IMR-90 (cell line): ENCODE data around the gene HES1. TPM values are rescaled to one million over a fixed set of nuclear protein-coding genes. Genes with fewer than 3 reads are reported as not detected.

Experiments
- ATAC-seq: fragments of 200-7000 bp; cut with Tn5 transposase; 2 replicates; pipeline ENCODE4 v1.9.1; 2020; ENCODE audit warnings: low read depth, mild to moderate bottlenecking, moderate library complexity
- BruUV-seq: library from RNA; stranded (reverse); fragments of 400-500 nt; replicated peaks from 2 replicates; lab custom pipeline; 2021; lab: Mats Ljungman, UMichigan
- CTCF ChIA-PET: fragments of 300-600 bp; formaldehyde crosslinking; extraction: SDS; loops from one replicate; lab custom pipeline; 2021; ENCODE audit warnings: antibody characterized with exemption; lab: Yijun Ruan, JAX
- POLR2A ChIA-PET: fragments of 300-600 bp; sonication (Branson Sonifier 250); formaldehyde crosslinking; loops from one replicate; lab custom pipeline; 2022; ENCODE audit warnings: antibody characterized with exemption; ENCODE audit not compliant: unreplicated experiment; lab: Charles Lee
- DNase-seq: peaks from one replicate; pipeline ENCODE4 v3.0.0; 2013
- H2AFZ ChIP-seq: replicated peaks from 2 replicates; pipeline ENCODE3; 2013; ENCODE audit warnings: low read length, mild to moderate bottlenecking; ENCODE audit not compliant: poor library complexity
- H2AK5ac ChIP-seq: 2 replicates; pipeline ENCODE4 v1.6.1; 2013; ENCODE audit warnings: low read depth, low read length, inconsistent platforms
- H2AK9ac ChIP-seq: replicated peaks from 2 replicates; pipeline ENCODE3; 2013; ENCODE audit warnings: mild to moderate bottlenecking, low read depth, low read length, moderate library complexity; ENCODE audit not compliant: poor library complexity
- H2BK120ac ChIP-seq: 2 replicates; pipeline ENCODE4 v1.6.1; 2013; ENCODE audit warnings: low read depth, low read length, inconsistent platforms
- H2BK15ac ChIP-seq: 3 replicates; pipeline ENCODE4 v1.6.1; 2013; ENCODE audit warnings: low read depth, low read length, inconsistent platforms
- H2BK20ac ChIP-seq: 2 replicates; pipeline ENCODE4 v1.6.1; 2013; ENCODE audit warnings: low read depth, mild to moderate bottlenecking, inconsistent platforms, low read length, moderate library complexity
- H2BK5ac ChIP-seq: 2 replicates; pipeline ENCODE4 v1.6.1; 2013; ENCODE audit warnings: mild to moderate bottlenecking, low read depth, low read length, inconsistent platforms; ENCODE audit not compliant: poor library complexity, severe bottlenecking
- H3K14ac ChIP-seq: replicated peaks from 2 replicates; pipeline ENCODE4 v1.6.1; 2013; ENCODE audit warnings: low read depth, low read length, inconsistent platforms
- H3K18ac ChIP-seq: 2 replicates; pipeline ENCODE4 v1.6.1; 2013; ENCODE audit warnings: low read depth, low read length, control low read depth
- H3K23ac ChIP-seq: 2 replicates; pipeline ENCODE4 v1.6.1; 2013; ENCODE audit warnings: low read depth, low read length, inconsistent platforms
- H3K27ac ChIP-seq: 2 replicates; pipeline ENCODE4 v1.5.1; 2013; ENCODE audit warnings: mild to moderate bottlenecking, control low read depth, low read length; ENCODE audit not compliant: insufficient read depth
- H3K27me3 ChIP-seq: 2 replicates; pipeline ENCODE4 v1.6.1; 2013; ENCODE audit warnings: low read length; ENCODE audit not compliant: control insufficient read depth, insufficient read depth
- H3K36me3 ChIP-seq: 2 replicates; pipeline ENCODE4 v1.6.1; 2013; ENCODE audit warnings: low read length, mixed read lengths; ENCODE audit not compliant: control insufficient read depth, insufficient read depth
- H3K4ac ChIP-seq: 2 replicates; pipeline ENCODE4 v1.6.1; 2013; ENCODE audit warnings: low read depth, low read length, inconsistent platforms
- H3K4me1 ChIP-seq: 2 replicates; pipeline ENCODE4 v1.6.1; 2013; ENCODE audit warnings: low read length, mixed read lengths; ENCODE audit not compliant: control insufficient read depth, insufficient read depth
- H3K4me2 ChIP-seq: 2 replicates; pipeline ENCODE4 v1.6.1; 2013; ENCODE audit warnings: low read depth, mild to moderate bottlenecking, control low read depth, low read length, moderate library complexity
- H3K4me3 ChIP-seq: 2 replicates; pipeline ENCODE4 v1.5.1; 2013; ENCODE audit warnings: low read depth, mild to moderate bottlenecking, control low read depth, low read length, moderate library complexity; ENCODE audit not compliant: insufficient read depth
- H3K56ac ChIP-seq: 2 replicates; pipeline ENCODE4 v1.6.1; 2013; ENCODE audit warnings: low read length, inconsistent platforms; ENCODE audit not compliant: insufficient read depth; ENCODE audit errors: extremely low read depth
- H3K79me1 ChIP-seq, 2 experiments: 2 replicates each; pipeline ENCODE4 v1.6.1; 2013; ENCODE audit warnings: low read length in 2 of 2, inconsistent platforms in 1 of 2, low read depth in 1 of 2
- H3K9ac ChIP-seq: 2 replicates; pipeline ENCODE4 v1.6.1; 2013; ENCODE audit warnings: low read depth, low read length, control low read depth
- H3K9me1 ChIP-seq: 2 replicates; pipeline ENCODE4 v1.6.1; 2013; ENCODE audit warnings: low read length, inconsistent platforms; ENCODE audit not compliant: insufficient read depth
- H3K9me3 ChIP-seq: 2 replicates; pipeline ENCODE4 v1.6.1; 2013; ENCODE audit warnings: low read length; ENCODE audit not compliant: control insufficient read depth, insufficient read depth
- H4K20me1 ChIP-seq: 2 replicates; pipeline ENCODE4 v1.6.1; 2013; ENCODE audit warnings: low read length, inconsistent platforms; ENCODE audit not compliant: insufficient read depth
- H4K5ac ChIP-seq: 2 replicates; pipeline ENCODE4 v1.6.1; 2013; ENCODE audit warnings: mild to moderate bottlenecking, low read depth, low read length, control low read depth
- H4K8ac ChIP-seq, 2 experiments: 2 replicates each; pipeline ENCODE4 v1.6.1; 2013; ENCODE audit warnings: low read depth in 2 of 2, low read length in 2 of 2, control low read depth in 1 of 2, inconsistent platforms in 1 of 2
- H4K91ac ChIP-seq: 2 replicates; pipeline ENCODE4 v1.6.1; 2013; ENCODE audit warnings: low read depth, low read length, inconsistent platforms; ENCODE audit not compliant: insufficient read depth
- CEBPB ChIP-seq: IDR thresholded peaks from 2 replicates; pipeline ENCODE4 v1.6.1; 2012; ENCODE audit warnings: low read depth, low read length, improper control_type of control experiment
- CHD1 ChIP-seq: IDR thresholded peaks from 2 replicates; pipeline ENCODE4 v1.6.1; 2012; ENCODE audit warnings: low read depth, low read length, improper control_type of control experiment
- CTCF ChIP-seq: conservative IDR thresholded peaks from 2 replicates; pipeline ENCODE4 v1.5.1; 2012; ENCODE audit warnings: mild to moderate bottlenecking, low read depth, low read length, improper control_type of control experiment
- ELK1 ChIP-seq: fragments of 150-350 bp; IDR thresholded peaks from 2 replicates; pipeline ENCODE4 v1.6.1; 2016; ENCODE audit warnings: low read depth, mild to moderate bottlenecking, low read length, moderate library complexity, borderline replicate concordance
- MAFK ChIP-seq: IDR thresholded peaks from 2 replicates; pipeline ENCODE4 v1.6.1; 2012; ENCODE audit warnings: low read depth, low read length, improper control_type of control experiment
- MAZ ChIP-seq: IDR thresholded peaks from 2 replicates; pipeline ENCODE4 v1.6.1; 2012; ENCODE audit warnings: low read depth, mild to moderate bottlenecking, low read length, improper control_type of control experiment, moderate library complexity, borderline replicate concordance
- MXI1 ChIP-seq: IDR thresholded peaks from 2 replicates; pipeline ENCODE4 v1.6.1; 2012; ENCODE audit warnings: low read depth, mild to moderate bottlenecking, low read length, moderate library complexity, borderline replicate concordance
- NFE2L2 ChIP-seq: fragments of 150-350 bp; IDR thresholded peaks from 2 replicates; pipeline ENCODE4 v1.6.1; 2016; ENCODE audit warnings: low read depth, mild to moderate bottlenecking, low read length
- RFX5 ChIP-seq: IDR thresholded peaks from 2 replicates; pipeline ENCODE4 v1.8.0; 2012; ENCODE audit warnings: low read depth, mild to moderate bottlenecking, low read length, moderate library complexity
- SMC3 ChIP-seq: fragments of 150-350 bp; IDR thresholded peaks from 2 replicates; pipeline ENCODE4 v1.6.1; 2016; ENCODE audit warnings: low read depth, mild to moderate bottlenecking, antibody characterized with exemption, low read length, moderate library complexity
- USF2 ChIP-seq: fragments of 150-350 bp; IDR thresholded peaks from 2 replicates; pipeline ENCODE4 v1.6.1; 2017; ENCODE audit warnings: mild to moderate bottlenecking, antibody characterized with exemption, low read length, low read depth
- WGBS, 2 experiments: methylation state at CpG; one replicate each; pipeline versions ENCODE4 v1.1.5 to v1.1.7; 2013; ENCODE audit warnings: missing lambda C conversion rate in 2 of 2; ENCODE audit not compliant: insufficient read length in 1 of 2; ENCODE audit errors: extremely low coverage in 2 of 2; 5-methylcytosine and 5-hydroxymethylcytosine counted together
- dilution Hi-C: fragments of 300-500 bp; cut with HindIII; formaldehyde crosslinking; loops from one replicate; pipeline ENCODE4 v1.14.3; 2018; ENCODE audit warnings: low sequenced_read_pairs; ENCODE audit not compliant: unreplicated experiment
- in situ Hi-C: fragments of 300-500 bp; cut with MboI; formaldehyde crosslinking; loops from 3 replicates; pipeline ENCODE4 v1.14.3; 2019; ENCODE audit warnings: low sequenced_read_pairs, inconsistent platforms, mixed read lengths
- intact Hi-C: fragments of 100-400 bp; cut with micrococcal nuclease; formaldehyde crosslinking; loops from 2 replicates; pipeline ENCODE4 v1.10.0; 2022
- polyA plus RNA-seq, 3 experiments: library from polyadenylated mRNA; depleted of rRNA; stranded (reverse); fragments of >200 nt; gene quantifications; 2 replicates each; pipeline ENCODE4 v1.2.3, GENCODE V29; 2012; ENCODE audit warnings: low replicate concordance in 1 of 3
- total RNA-seq: library from RNA; depleted of rRNA; stranded (reverse); fragments of >200 nt; gene quantifications from 2 replicates; pipeline ENCODE4 v1.2.3, GENCODE V29; 2012

HES1 gene
- total and polyA plus RNA-seq, 2 of the 4 experiments (the other 2 are of a cell fraction) = 3.6 to 6.7 TPM

- no peak overlapping the region for H2AK9ac ChIP-seq
- no peak overlapping the region for H4K8ac ChIP-seq
- no peak overlapping the region for H2BK120ac ChIP-seq
- H3K79me1 ChIP-seq = no peaks in the 10 kb centered on the region
- no peak overlapping the region for H2BK20ac ChIP-seq
- ATAC-seq = no peak
- no peak overlapping the region for H3K4me2 ChIP-seq
- peaks cover 79% of the 10 kb centered on the region for H3K27me3 ChIP-seq
- no peaks in the 10 kb centered on the region for H3K4me1 ChIP-seq
- dilution Hi-C loops = no loop called here
- H3K56ac ChIP-seq = no peak overlapping the region
- no peak overlapping the region for H3K9ac ChIP-seq
- intact Hi-C loops = no loop called here
- no peak overlapping the region for H3K18ac ChIP-seq
- no peak overlapping the region for H2BK15ac ChIP-seq
- no peak for DNase-seq
- ChIA-PET CTCF (no interaction called here), POLR2A (interaction anchor here (0.6 kb wide), 1 partner anchor 21 kb away, joined by 3 read pairs; no protein-coding TSS in a partner anchor)
- no peak for TF ChIP-seq CEBPB
- TF ChIP-seq USF2 = no peak
- TF ChIP-seq NFE2L2 = no peak
- TF ChIP-seq RFX5 = no peak
- TF ChIP-seq MXI1 = no peak
- no peak for TF ChIP-seq MAZ
- TF ChIP-seq ELK1 = no peak
- no peak for TF ChIP-seq CTCF
- no peak for TF ChIP-seq CHD1
- TF ChIP-seq SMC3 = no peak
- no peak for TF ChIP-seq MAFK
- no peak overlapping the region for H4K5ac ChIP-seq
- H4K91ac ChIP-seq = no peak overlapping the region
- no TSS peak for BruUV-seq
- no peaks in the 10 kb centered on the region for H3K9me3 ChIP-seq
- no peak overlapping the region for H3K4me3 ChIP-seq
- no peaks in the 10 kb centered on the region for H3K36me3 ChIP-seq
- no CpG with 5 or more reads among the region's 7 CpGs for WGBS, 2 experiments
- no peak overlapping the region for H2AK5ac ChIP-seq
- H2AFZ ChIP-seq = peak overlapping the region; percentile 15
- in situ Hi-C loops = no loop called here
- no peak overlapping the region for H3K4ac ChIP-seq
- H2BK5ac ChIP-seq = no peak overlapping the region
- no peaks in the 10 kb centered on the region for H3K9me1 ChIP-seq
- H4K20me1 ChIP-seq = no peaks in the 10 kb centered on the region
- no peak overlapping the region for H3K23ac ChIP-seq
- no peak overlapping the region for H3K14ac ChIP-seq
- no peak overlapping the region for H3K27ac ChIP-seq
Observed at GRCh38 chr3:194103505-194103904, 32.4 kb upstream of the HES1 start.
